Liver (tissue), 9 donors: ENCODE data around the gene ATXN1. TPM values are rescaled to one million over a fixed set of nuclear protein-coding genes. Genes with fewer than 3 reads are reported as not detected.

Source experiments
- DNase-seq: peaks from one replicate; pipeline ENCODE4 v3.0.0-alpha.2; 2017; ENCODE audit warnings: low spot score
- H3K27ac ChIP-seq, 2 donors: one replicate each; pipeline ENCODE4 v1.7.0; 2013; ENCODE audit warnings: inconsistent platforms in 2 of 2, low read length in 2 of 2, control low read depth in 1 of 2, low read depth in 1 of 2, mild to moderate bottlenecking in 1 of 2
- H3K27me3 ChIP-seq, 4 donors: one replicate each; pipeline versions ENCODE4 v1.6.1 to v1.7.0; 2013; ENCODE audit warnings: low read length in 3 of 4, inconsistent platforms in 1 of 4, mild to moderate bottlenecking in 1 of 4, moderate library complexity in 1 of 4; ENCODE audit not compliant: control insufficient read depth in 4 of 4, insufficient read depth in 4 of 4
- H3K36me3 ChIP-seq, 4 donors: one replicate each; pipeline versions ENCODE4 v1.6.1 to v1.7.0; 2013; ENCODE audit warnings: low read length in 3 of 4, mild to moderate bottlenecking in 3 of 4, low read depth in 1 of 4, moderate library complexity in 1 of 4; ENCODE audit not compliant: control insufficient read depth in 4 of 4, insufficient read depth in 3 of 4
- H3K4me1 ChIP-seq, 4 donors: one replicate each; pipeline versions ENCODE4 v1.6.1 to v1.7.0; 2013; ENCODE audit warnings: low read length in 3 of 4, mild to moderate bottlenecking in 3 of 4, moderate library complexity in 1 of 4; ENCODE audit not compliant: control insufficient read depth in 4 of 4, insufficient read depth in 4 of 4
- H3K4me3 ChIP-seq, 3 donors: one replicate each; pipeline versions ENCODE4 v1.6.1 to v1.7.0; 2013; ENCODE audit warnings: low read length in 3 of 3, control low read depth in 1 of 3, low read depth in 1 of 3, mild to moderate bottlenecking in 1 of 3
- H3K9ac ChIP-seq, 2 donors: one replicate each; pipeline ENCODE4 v1.7.0; 2013; ENCODE audit warnings: low read length in 2 of 2, mild to moderate bottlenecking in 2 of 2, moderate library complexity in 2 of 2, control low read depth in 1 of 2, low read depth in 1 of 2
- H3K9me3 ChIP-seq, 4 donors: one replicate each; pipeline versions ENCODE4 v1.6.1 to v1.7.0; 2013; ENCODE audit warnings: low read length in 3 of 4; ENCODE audit not compliant: control insufficient read depth in 4 of 4
- ATF3 ChIP-seq: IDR thresholded peaks from 2 replicates; pipeline ENCODE4 v1.6.1; 2016; ENCODE audit warnings: antibody characterized with exemption
- CTCF ChIP-seq: fragments of 150-350 bp; IDR thresholded peaks from 2 replicates; pipeline ENCODE4 v1.5.1; 2017; ENCODE audit warnings: improper control_type of control experiment, low read depth, low read length; ENCODE audit not compliant: missing input control
- EGR1 ChIP-seq, 2 donors: IDR thresholded peaks; 2 replicates each; pipeline ENCODE4 v1.6.1; 2016 to 2018; ENCODE audit warnings: antibody characterized with exemption in 2 of 2, low read depth in 2 of 2
- FOXA1 ChIP-seq: IDR thresholded peaks from 2 replicates; pipeline ENCODE4 v1.6.1; 2016; ENCODE audit warnings: antibody characterized with exemption
- FOXA2 ChIP-seq: IDR thresholded peaks from 2 replicates; pipeline ENCODE4 v1.6.1; 2016; ENCODE audit warnings: antibody characterized with exemption
- GABPA ChIP-seq, 2 donors: IDR thresholded peaks in 1 of 2; conservative IDR thresholded peaks in 1 of 2; 2 replicates each; pipeline ENCODE4 v1.6.1; 2016; ENCODE audit warnings: antibody characterized with exemption in 2 of 2, mild to moderate bottlenecking in 1 of 2, moderate library complexity in 1 of 2
- HNF4A ChIP-seq, 2 donors: conservative IDR thresholded peaks; 2 replicates each; pipeline ENCODE4 v1.6.1; 2016; ENCODE audit warnings: antibody characterized with exemption in 2 of 2, mild to moderate bottlenecking in 2 of 2
- HNF4G ChIP-seq: IDR thresholded peaks from 2 replicates; pipeline ENCODE4 v1.6.1; 2016; ENCODE audit warnings: antibody characterized with exemption
- JUND ChIP-seq, 2 donors: IDR thresholded peaks; 2 replicates each; pipeline ENCODE4 v1.6.1; 2016; ENCODE audit warnings: antibody characterized with exemption in 2 of 2
- MAX ChIP-seq: IDR thresholded peaks from 2 replicates; pipeline ENCODE4 v1.6.1; 2016; ENCODE audit warnings: antibody characterized with exemption
- NR2F2 ChIP-seq: IDR thresholded peaks from 2 replicates; pipeline ENCODE4 v1.6.1; 2016; ENCODE audit warnings: antibody characterized with exemption
- RAD21 ChIP-seq, 2 donors: IDR thresholded peaks; 2 replicates each; pipeline ENCODE4 v1.6.1; 2016; ENCODE audit warnings: antibody characterized with exemption in 2 of 2, mild to moderate bottlenecking in 2 of 2
- REST ChIP-seq: IDR thresholded peaks from 2 replicates; pipeline ENCODE4 v1.6.1; 2016; ENCODE audit warnings: antibody characterized with exemption, mild to moderate bottlenecking
- RXRA ChIP-seq, 2 donors: IDR thresholded peaks; 2 replicates each; pipeline ENCODE4 v1.6.1; 2017 to 2018; ENCODE audit warnings: antibody characterized with exemption in 2 of 2, mild to moderate bottlenecking in 1 of 2
- SP1 ChIP-seq: IDR thresholded peaks from 2 replicates; pipeline ENCODE4 v1.6.1; 2018; ENCODE audit warnings: antibody characterized with exemption, mild to moderate bottlenecking
- TAF1 ChIP-seq: conservative IDR thresholded peaks from 2 replicates; pipeline ENCODE4 v1.6.1; 2016; ENCODE audit warnings: antibody characterized with exemption, mild to moderate bottlenecking
- YY1 ChIP-seq: IDR thresholded peaks from 2 replicates; pipeline ENCODE4 v1.6.1; 2016; ENCODE audit warnings: antibody characterized with exemption, mild to moderate bottlenecking
- WGBS: extraction: QIAGEN DNeasy Blood & Tissue Kit; methylation state at CpG from one replicate; pipeline ENCODE4 v1.1.7; 2013; 5-methylcytosine and 5-hydroxymethylcytosine counted together
- polyA plus RNA-seq, 2 donors: library from polyadenylated mRNA; stranded (reverse) in 1 of 2; unstranded in 1 of 2; fragments of 200-250 nt in 1 of 2; fragments of >200 nt in 1 of 2; fragmentation: Nextera tagmentation in 1 of 2; extraction: Ambion mirVana in 1 of 2; gene quantifications; one replicate each; pipeline versions ENCODE4 v1.2.1 to v1.2.3, GENCODE V29; 2013 to 2015
- total RNA-seq, 2 donors: library from RNA; depleted of rRNA; stranded (reverse); fragments of >200 nt; gene quantifications; one replicate each; pipeline ENCODE4 v1.2.3, GENCODE V29; 2014
- TF ChIP-seq, protein P1 (sequence below): IDR thresholded peaks from 2 replicates; pipeline ENCODE4 v1.6.1; 2016; ENCODE audit warnings: antibody characterized with exemption
- donor health status: healthy.
- donor health status: healthy.
- donor health status: healthy.
- donor health status: healthy.
- donor health status: healthy.

Gene ATXN1
- total and polyA plus RNA-seq, 4 donors: 4.3 to 29.7 (median 8.2) TPM

GRCh38 chr6:16621002-16621401 lies 140.3 kb downstream of the ATXN1 start:
- 75% methylated on average over 6 of the region's 6 CpGs for WGBS
- Histone ChIP-seq H3K9ac (no peak overlapping the region), H3K27ac (no peak overlapping the region), H3K9me3 (no peaks in the 10 kb centered on the region), H3K36me3 (no peaks in the 10 kb centered on the region), H3K4me1 (no peaks in the 10 kb centered on the region), H3K27me3 (no peaks in the 10 kb centered on the region), H3K4me3 (no peak overlapping the region)
- no peak for DNase-seq
- no peak for TF ChIP-seq JUND (IDR thresholded peaks at IDR 0.05)
- TF ChIP-seq SP1: no peak
- no peak for TF ChIP-seq HNF4A (conservative IDR thresholded peaks at IDR 0.05)
- no peak for TF ChIP-seq TAF1
- no peak for TF ChIP-seq GABPA (IDR thresholded peaks at IDR 0.05 in 1 of 2, conservative IDR thresholded peaks at IDR 0.05 in 1 of 2)
- no peak for TF ChIP-seq YY1
- no peak for TF ChIP-seq HNF4G
- TF ChIP-seq MAX: no peak
- no peak for TF ChIP-seq CTCF
- TF ChIP-seq REST: no peak
- TF ChIP-seq, protein P1, sequence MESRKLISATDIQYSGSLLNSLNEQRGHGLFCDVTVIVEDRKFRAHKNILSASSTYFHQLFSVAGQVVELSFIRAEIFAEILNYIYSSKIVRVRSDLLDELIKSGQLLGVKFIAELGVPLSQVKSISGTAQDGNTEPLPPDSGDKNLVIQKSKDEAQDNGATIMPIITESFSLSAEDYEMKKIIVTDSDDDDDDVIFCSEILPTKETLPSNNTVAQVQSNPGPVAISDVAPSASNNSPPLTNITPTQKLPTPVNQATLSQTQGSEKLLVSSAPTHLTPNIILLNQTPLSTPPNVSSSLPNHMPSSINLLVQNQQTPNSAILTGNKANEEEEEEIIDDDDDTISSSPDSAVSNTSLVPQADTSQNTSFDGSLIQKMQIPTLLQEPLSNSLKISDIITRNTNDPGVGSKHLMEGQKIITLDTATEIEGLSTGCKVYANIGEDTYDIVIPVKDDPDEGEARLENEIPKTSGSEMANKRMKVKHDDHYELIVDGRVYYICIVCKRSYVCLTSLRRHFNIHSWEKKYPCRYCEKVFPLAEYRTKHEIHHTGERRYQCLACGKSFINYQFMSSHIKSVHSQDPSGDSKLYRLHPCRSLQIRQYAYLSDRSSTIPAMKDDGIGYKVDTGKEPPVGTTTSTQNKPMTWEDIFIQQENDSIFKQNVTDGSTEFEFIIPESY: no peak
- no peak for TF ChIP-seq FOXA2
- no peak for TF ChIP-seq EGR1 (IDR thresholded peaks at IDR 0.05; ENCODE audit: low read depth in 2 of 2)
- no peak for TF ChIP-seq RXRA (IDR thresholded peaks at IDR 0.05)
- TF ChIP-seq NR2F2: no peak
- no peak for TF ChIP-seq FOXA1
- TF ChIP-seq RAD21 (IDR thresholded peaks at IDR 0.05): no peak
- no peak for TF ChIP-seq ATF3

GRCh38 chr6:16619777-16620176 lies 141.5 kb downstream of the ATXN1 start:
- H3K27me3 ChIP-seq: no peaks in the 10 kb centered on the region
- no peak overlapping the region for H3K4me3 ChIP-seq
- H3K36me3 ChIP-seq: no peaks in the 10 kb centered on the region
- H3K9ac ChIP-seq: no peak overlapping the region
- H3K9me3 ChIP-seq: no peaks in the 10 kb centered on the region
- H3K4me1 ChIP-seq: no peaks in the 10 kb centered on the region
- no peak overlapping the region for H3K27ac ChIP-seq
- WGBS: 94% methylated on average over 2 of the region's 2 CpGs
- DNase-seq: no peak
- no peak for TF ChIP-seq NR2F2
- no peak for TF ChIP-seq YY1
- no peak for TF ChIP-seq EGR1 (IDR thresholded peaks at IDR 0.05; ENCODE audit: low read depth in 2 of 2)
- TF ChIP-seq JUND (IDR thresholded peaks at IDR 0.05): no peak
- TF ChIP-seq MAX: no peak
- TF ChIP-seq CTCF: no peak
- no peak for TF ChIP-seq TAF1
- TF ChIP-seq HNF4G: no peak
- TF ChIP-seq ATF3: no peak
- no peak for TF ChIP-seq GABPA (IDR thresholded peaks at IDR 0.05 in 1 of 2, conservative IDR thresholded peaks at IDR 0.05 in 1 of 2)
- TF ChIP-seq SP1: no peak
